GM12878 (cell line): ENCODE measurements around the gene AMBP. TPM values are rescaled to one million over a fixed set of nuclear protein-coding genes. Genes with fewer than 3 reads are reported as not detected.

ENCODE experiments used
- ATAC-seq: fragments of 200-7000 bp; cut with Tn5 transposase; 3 replicates; pipeline ENCODE4 v1.9.1; 2020; ENCODE audit warnings: mild to moderate bottlenecking, moderate library complexity
- BruUV-seq: library from RNA; stranded (reverse); fragments of 400-500 nt; replicated peaks from 2 replicates; lab custom pipeline; 2021; lab: Mats Ljungman, UMichigan
- CTCF ChIA-PET: fragments of 300-600 bp; sonication (Branson Sonifier 250); formaldehyde crosslinking; extraction: SDS; loops from one replicate; lab custom pipeline; 2021; ENCODE audit warnings: inconsistent platforms; lab: Yijun Ruan, JAX
- POLR2A ChIA-PET: fragments of 350-600 bp; formaldehyde crosslinking; extraction: SDS; loops from one replicate; lab custom pipeline; 2021; ENCODE audit warnings: inconsistent platforms; lab: Charles Lee
- RAD21 ChIA-PET: fragments of 300-600 bp; sonication (Branson Sonifier 250); formaldehyde crosslinking; loops from one replicate; lab custom pipeline; 2023; ENCODE audit warnings: antibody characterized with exemption; ENCODE audit not compliant: unreplicated experiment; lab: Charles Lee
- SMC1A ChIA-PET: fragments of 300-600 bp; sonication (Branson Sonifier 250); formaldehyde crosslinking; loops from one replicate; lab custom pipeline; 2023; ENCODE audit not compliant: unreplicated experiment, uncharacterized antibody; lab: Charles Lee
- DNase-seq: peaks from one replicate; pipeline ENCODE4 v3.0.0-alpha.2; 2011; ENCODE audit warnings: low read depth, low spot score
- FAIRE-seq: peaks from 3 replicates; lab custom pipeline; 2011; peaks lifted over from hg19 to GRCh38; lab: Jason Lieb, UNC
- H2AFZ ChIP-seq: 2 replicates; pipeline ENCODE4 v1.6.0; 2011; ENCODE audit warnings: low read depth, low read length, control low read depth; ENCODE audit not compliant: control insufficient read depth
- H3K27ac ChIP-seq: 2 replicates; pipeline ENCODE4 v1.5.1; 2011; ENCODE audit warnings: control low read depth; ENCODE audit not compliant: control insufficient read depth, insufficient read depth
- H3K27me3 ChIP-seq, 2 experiments: replicated peaks in 1 of 2; 2 replicates each; pipeline versions ENCODE4 v1.6.0 to v1.6.1; 2011; ENCODE audit warnings: low read length in 1 of 2; ENCODE audit not compliant: control insufficient read depth in 2 of 2, insufficient read depth in 2 of 2
- H3K36me3 ChIP-seq, 2 experiments: 2 replicates each; pipeline ENCODE4 v1.5.1; 2011; ENCODE audit warnings: low read length in 1 of 2; ENCODE audit not compliant: control insufficient read depth in 2 of 2, insufficient read depth in 2 of 2
- H3K4me1 ChIP-seq: 2 replicates; pipeline ENCODE4 v1.6.1; 2011; ENCODE audit warnings: mild to moderate bottlenecking, low read length, moderate library complexity, mixed read lengths; ENCODE audit not compliant: control insufficient read depth, insufficient read depth
- H3K4me2 ChIP-seq: 2 replicates; pipeline ENCODE4 v1.6.0; 2011; ENCODE audit warnings: control low read depth; ENCODE audit not compliant: control insufficient read depth, insufficient read depth
- H3K4me3 ChIP-seq: fragments of 200-600 bp; sonication (generic); 2 replicates; pipeline ENCODE4 v1.5.1; 2016
- H3K79me2 ChIP-seq: 2 replicates; pipeline ENCODE4 v1.6.0; 2011; ENCODE audit warnings: low read length; ENCODE audit not compliant: control insufficient read depth, insufficient read depth
- H3K9ac ChIP-seq: 2 replicates; pipeline ENCODE4 v1.8.0; 2011; ENCODE audit warnings: low read length, control low read depth, mixed read lengths; ENCODE audit not compliant: control insufficient read depth, insufficient read depth
- H3K9me3 ChIP-seq: replicated peaks from 3 replicates; pipeline ENCODE4 v1.5.1; 2011; ENCODE audit warnings: mild to moderate bottlenecking, low read length; ENCODE audit not compliant: control insufficient read depth, insufficient read depth
- H4K20me1 ChIP-seq: 2 replicates; pipeline ENCODE4 v1.6.0; 2011; ENCODE audit not compliant: control insufficient read depth, insufficient read depth
- ATF3 ChIP-seq: IDR thresholded peaks from 2 replicates; pipeline ENCODE4 v1.6.1; 2011; ENCODE audit warnings: low read depth, mild to moderate bottlenecking, low read length, moderate library complexity, borderline replicate concordance; ENCODE audit errors: extremely low read depth
- BCL3 ChIP-seq: IDR thresholded peaks from 2 replicates; pipeline ENCODE4 v1.6.1; 2011; ENCODE audit warnings: borderline replicate concordance, low read depth, mild to moderate bottlenecking, moderate library complexity, low read length; ENCODE audit not compliant: insufficient read depth, poor library complexity, severe bottlenecking
- CEBPZ ChIP-seq: fragments of 150-350 bp; IDR thresholded peaks from 2 replicates; pipeline ENCODE4 v1.6.1; 2016; ENCODE audit warnings: low read depth, low read length
- HDAC6 ChIP-seq: fragments of 200-600 bp; sonication (generic); IDR thresholded peaks from one replicate; pipeline ENCODE4 v1.8.0; 2017; ENCODE audit warnings: antibody characterized with exemption; ENCODE audit not compliant: unreplicated experiment
- HDGF ChIP-seq: fragments of 450-650 bp; IDR thresholded peaks from 2 replicates; pipeline ENCODE4 v1.6.1; 2016; ENCODE audit warnings: antibody characterized with exemption
- NBN ChIP-seq: fragments of 450-650 bp; IDR thresholded peaks from 2 replicates; pipeline ENCODE4 v1.6.1; 2016
- NR2F1 ChIP-seq: fragments of 450-650 bp; conservative IDR thresholded peaks from 2 replicates; pipeline ENCODE4 v1.6.1; 2017; ENCODE audit warnings: mild to moderate bottlenecking
- POLR2AphosphoS2 ChIP-seq: IDR thresholded peaks from 2 replicates; pipeline ENCODE4 v1.6.1; 2011; ENCODE audit warnings: low read depth, mild to moderate bottlenecking, low read length, improper control_type of control experiment, moderate library complexity
- SMAD1 ChIP-seq: fragments of 450-650 bp; IDR thresholded peaks from 2 replicates; pipeline ENCODE4 v1.6.1; 2018; ENCODE audit warnings: mild to moderate bottlenecking, low read depth; ENCODE audit not compliant: partially characterized antibody
- SMAD5 ChIP-seq: IDR thresholded peaks from 2 replicates; pipeline ENCODE4 v1.6.1; 2016; ENCODE audit warnings: antibody characterized with exemption, low read depth
- ZBED1 ChIP-seq: IDR thresholded peaks from 2 replicates; pipeline ENCODE4 v1.6.1; 2016; ENCODE audit warnings: borderline replicate concordance
- ZNF217 ChIP-seq: fragments of 450-650 bp; IDR thresholded peaks from 2 replicates; pipeline ENCODE4 v1.6.1; 2017; ENCODE audit warnings: antibody characterized with exemption, mild to moderate bottlenecking
- ZNF274 ChIP-seq: IDR thresholded peaks from one replicate; pipeline ENCODE4 v1.8.0; 2011; ENCODE audit not compliant: insufficient read length, insufficient read depth
- WGBS: methylation state at CpG from one replicate; pipeline ENCODE4 v1.1.6; 2016; ENCODE audit warnings: low lambda C conversion rate; ENCODE audit not compliant: insufficient replicate concordance, insufficient coverage; ENCODE audit errors: missing lambda C conversion rate; 5-methylcytosine and 5-hydroxymethylcytosine counted together
- in situ Hi-C: fragments of 300-500 bp; cut with MboI; formaldehyde crosslinking; loops from 9 replicates; pipeline ENCODE4 v1.14.3; 2018; ENCODE audit warnings: mixed read lengths
- intact Hi-C: fragments of 100-400 bp; cut with micrococcal nuclease; formaldehyde crosslinking; loops from one replicate; pipeline ENCODE4 v1.14.2; 2022; ENCODE audit not compliant: unreplicated experiment
- polyA plus RNA-seq, 11 experiments: library from polyadenylated mRNA; depleted of rRNA in 4 of 11; unstranded in 6 of 11; stranded (reverse) in 5 of 11; fragments of >200 nt; fragmentation: Nextera tagmentation in 4 of 11; fragmentation: Illumina TruSeq in 1 of 11; extraction: Ambion mirVana in 4 of 11; extraction: Trizol in 1 of 11; gene quantifications; 1 replicate in 1 of 11; 2 replicates in 10 of 11; pipeline versions ENCODE4 v1.2.1 to v1.2.3, GENCODE V29; 2011 to 2016; ENCODE audit warnings: inconsistent platforms in 2 of 11, missing spikeins in 2 of 11, low read depth in 1 of 11
- total RNA-seq, 4 experiments: library from RNA; depleted of rRNA in 3 of 4; stranded (reverse); fragments of >200 nt in 3 of 4; fragmentation: Illumina TruSeq in 1 of 4; extraction: Trizol in 1 of 4; gene quantifications; 2 replicates each; pipeline versions ENCODE4 v1.2.1 to v1.2.3, GENCODE V29; 2013 to 2021

The AMBP gene
- total and polyA plus RNA-seq, 10 of the 15 experiments (the other 5 are each of a cell fraction or from before 2014, with no cell fraction given), result 0.11 to 2.3 (median 0.18) TPM; not detected in 7

- TF ChIP-seq BCL3, result no peak
Observed at GRCh38 chr9:114078781-114079156, 669 bp upstream of the AMBP start (continued).

GRCh38 chr9:114077162-114077837, 800 bp downstream of the AMBP start:
- Histone ChIP-seq H3K4me3 (no peak overlapping the region), H3K79me2 (no peaks in the 10 kb centered on the region), H3K27me3 (no peaks in the 10 kb centered on the region; a peak in 1 of 4 replicates), H3K27ac (no peak overlapping the region), H3K36me3 (no peaks in the 10 kb centered on the region), H3K4me1 (no peaks in the 10 kb centered on the region), H2AFZ (no peak overlapping the region), H3K9ac (no peak overlapping the region), H4K20me1 (no peaks in the 10 kb centered on the region), H3K9me3 (no peaks in the 10 kb centered on the region), H3K4me2 (no peak overlapping the region)
- ChIA-PET RAD21 (no interaction called here), POLR2A (no interaction called here), CTCF (no interaction called here), SMC1A (no interaction called here)
- intact Hi-C loops, result no loop called here
- no peak for ATAC-seq
- no peak for FAIRE-seq
- TF ChIP-seq HDAC6 (no peak), SMAD1 (no peak), CEBPZ (no peak), NBN (no peak), NR2F1 (no peak), ZBED1 (no peak), SMAD5 (no peak), ZNF217 (no peak), ATF3 (no peak), ZNF274 (no peak), POLR2AphosphoS2 (no peak), HDGF (no peak)
- 19% methylated on average over 7 of the region's 7 CpGs for WGBS
- in situ Hi-C loops, result loop anchor here (25.0 kb wide), 1 partner anchor 210 kb away; no protein-coding TSS in a partner anchor
- BruUV-seq, result no TSS peak
- DNase-seq, result no peak
